HG03439 (cell line): ENCODE measurements around the gene TC2N.
"Not testable (repeated sequence)": the region's sequence is repeated elsewhere in the genome, so short reads cannot be mapped to it uniquely, and the experiment has no call there.

Experiments used
- ATAC-seq: cut with Tn5 transposase; IDR thresholded peaks from one replicate; pipeline ENCODE4 v1.9.1; 2021; ENCODE audit warnings: mild to moderate bottlenecking, moderate library complexity; ENCODE audit not compliant: unreplicated experiment

Gene TC2N

GRCh38 chr14:91755570-91756295, 111.6 kb downstream of the TC2N start:
- no peak for ATAC-seq

GRCh38 chr14:91754819-91755218, 112.5 kb downstream of the TC2N start:
- no peak for ATAC-seq

- no peak for ATAC-seq
Observed at GRCh38 chr14:91754185-91754584, 113.2 kb downstream of the TC2N start.

GRCh38 chr14:91753501-91754128, 113.7 kb downstream of the TC2N start:
- no peak for ATAC-seq

- no peak for ATAC-seq
Observed at GRCh38 chr14:91752961-91753360, 114.4 kb downstream of the TC2N start.

GRCh38 chr14:91751719-91752118, 115.6 kb downstream of the TC2N start:
- ATAC-seq = no peak

- no peak for ATAC-seq
Observed at GRCh38 chr14:91750634-91751198, 116.6 kb downstream of the TC2N start.

- no peak for ATAC-seq
Observed at GRCh38 chr14:91749868-91750267, 117.5 kb downstream of the TC2N start.

GRCh38 chr14:91748049-91748448, 119.3 kb downstream of the TC2N start:
- ATAC-seq = no peak

- no peak for ATAC-seq
Observed at GRCh38 chr14:91745344-91745743, 122.0 kb downstream of the TC2N start.

GRCh38 chr14:91744068-91744480, 123.3 kb downstream of the TC2N start:
- no peak for ATAC-seq

- ATAC-seq = no peak
Observed at GRCh38 chr14:91743305-91743653, 124.1 kb downstream of the TC2N start.

- no peak for ATAC-seq
Observed at GRCh38 chr14:91742621-91743304, 124.6 kb downstream of the TC2N start.

- not testable (repeated sequence) for ATAC-seq
Observed at GRCh38 chr14:91739867-91740266, 127.5 kb downstream of the TC2N start.

GRCh38 chr14:91737619-91738018, 129.7 kb downstream of the TC2N start:
- no peak for ATAC-seq

- no peak for ATAC-seq
Observed at GRCh38 chr14:91732859-91733477, 134.4 kb downstream of the TC2N start.

GRCh38 chr14:91732439-91732838, 134.9 kb downstream of the TC2N start:
- no peak for ATAC-seq

- ATAC-seq = no peak
Observed at GRCh38 chr14:91731986-91732385, 135.3 kb downstream of the TC2N start, which contains the start of gene CATSPERB. Gene CATSPERB (minus strand): TSS chr14:91732086. CDS start chr14:91729479, 2,607 bp downstream.

- ATAC-seq = no peak
Observed at GRCh38 chr14:91731018-91731417, 136.3 kb downstream of the TC2N start.

- no peak for ATAC-seq
Observed at GRCh38 chr14:91729756-91730155, 137.6 kb downstream of the TC2N start.
